NOMO-1 (cell line): ENCODE measurements around the gene MPP1.

Experiments used
- DNase-seq, 2 experiments: peaks; one replicate each; lab custom pipeline; 2025; ENCODE audit not compliant: unreplicated experiment in 2 of 2; lab: John Stamatoyannopoulos, UW

Gene MPP1

DNA sequence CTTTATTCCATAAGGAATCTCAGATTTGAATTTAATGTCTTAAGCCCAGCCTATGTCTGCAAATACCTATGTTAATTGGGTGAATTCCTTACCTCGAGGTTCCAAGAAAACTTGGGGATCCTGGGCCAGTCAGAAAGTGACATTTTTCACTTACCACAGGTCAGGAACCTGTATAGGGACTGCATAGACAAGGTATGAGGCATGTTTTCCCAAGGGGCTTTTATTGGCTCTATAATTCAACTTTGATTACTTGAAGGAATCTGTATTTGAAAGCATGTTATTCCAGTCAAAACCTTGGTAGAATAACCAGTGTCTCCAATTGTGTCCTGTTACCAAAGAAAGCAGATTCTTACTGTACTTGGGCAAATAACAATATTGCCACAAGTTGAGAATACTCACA is 8.5 kb upstream of the MPP1 start:
- no peak for DNase-seq

DNA sequence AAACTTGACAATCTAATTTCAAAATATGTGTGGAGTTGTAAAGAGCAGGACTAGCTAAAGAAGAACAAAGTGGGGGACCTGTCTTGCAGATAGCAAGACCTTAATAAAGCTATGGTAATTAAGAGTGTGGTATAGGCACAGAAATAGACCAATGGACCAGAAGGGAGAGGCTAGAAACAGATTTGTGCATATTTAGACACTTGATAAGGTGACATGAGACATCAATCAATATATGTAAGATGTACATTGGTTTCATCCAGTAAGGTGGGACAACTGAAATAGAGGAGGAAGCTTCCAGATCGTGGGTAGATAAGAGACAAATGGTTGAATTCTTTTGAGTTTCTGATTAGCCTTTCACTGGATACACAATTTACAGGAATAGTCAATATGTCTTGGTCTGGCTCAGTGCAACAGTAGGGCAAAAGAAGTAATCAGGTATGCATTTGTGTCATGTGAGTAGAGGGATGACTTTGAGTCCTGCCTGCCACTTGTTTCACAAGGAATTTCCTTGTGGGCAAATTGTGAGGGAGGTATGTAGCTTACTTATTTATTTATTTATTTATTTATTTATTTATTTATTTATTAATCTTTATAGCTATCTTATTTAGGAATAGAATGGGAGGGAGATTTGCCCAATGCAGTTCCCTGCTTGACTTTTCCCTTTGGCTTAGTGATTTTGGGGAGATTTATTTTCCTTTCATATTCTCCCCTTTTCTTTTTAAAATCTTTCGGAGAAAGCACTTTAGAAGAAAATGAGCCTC is 7.2 kb upstream of the MPP1 start:
- DNase-seq = no peak

DNA sequence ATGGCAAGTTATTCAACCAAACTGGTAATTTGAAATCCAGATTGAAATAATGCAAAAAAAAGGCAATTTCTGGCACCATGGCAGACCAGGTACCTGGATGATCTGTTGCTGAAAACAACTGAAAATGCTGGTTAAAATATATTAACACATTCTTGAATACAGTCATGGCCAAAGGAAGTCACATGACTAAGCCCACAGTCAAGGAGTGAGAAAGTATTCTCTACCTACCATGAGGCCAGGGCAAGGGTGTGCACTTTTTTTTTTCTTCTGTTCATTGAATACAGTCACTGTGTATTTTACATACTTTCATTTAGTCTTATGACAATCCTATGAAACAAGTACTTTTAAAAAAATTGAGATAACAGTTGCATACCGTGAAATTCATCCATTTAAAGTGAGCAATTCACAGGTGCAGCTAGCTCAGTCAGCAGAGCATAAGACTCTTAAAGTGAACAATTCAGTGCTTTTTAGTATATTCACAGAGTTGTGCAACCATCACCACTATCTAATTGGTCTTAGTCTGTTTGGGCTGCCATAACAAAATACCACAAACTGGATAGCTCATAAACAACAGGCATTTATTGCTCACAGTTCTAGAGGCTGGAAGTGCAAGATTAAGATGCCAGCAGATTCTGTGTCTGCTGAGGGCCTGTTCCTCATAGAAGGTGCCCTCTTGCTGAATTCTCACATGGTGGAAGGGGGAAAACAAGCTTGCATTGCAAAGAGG is 4.8 kb upstream of the MPP1 start:
- DNase-seq = peak; percentile 15 to 49

DNA sequence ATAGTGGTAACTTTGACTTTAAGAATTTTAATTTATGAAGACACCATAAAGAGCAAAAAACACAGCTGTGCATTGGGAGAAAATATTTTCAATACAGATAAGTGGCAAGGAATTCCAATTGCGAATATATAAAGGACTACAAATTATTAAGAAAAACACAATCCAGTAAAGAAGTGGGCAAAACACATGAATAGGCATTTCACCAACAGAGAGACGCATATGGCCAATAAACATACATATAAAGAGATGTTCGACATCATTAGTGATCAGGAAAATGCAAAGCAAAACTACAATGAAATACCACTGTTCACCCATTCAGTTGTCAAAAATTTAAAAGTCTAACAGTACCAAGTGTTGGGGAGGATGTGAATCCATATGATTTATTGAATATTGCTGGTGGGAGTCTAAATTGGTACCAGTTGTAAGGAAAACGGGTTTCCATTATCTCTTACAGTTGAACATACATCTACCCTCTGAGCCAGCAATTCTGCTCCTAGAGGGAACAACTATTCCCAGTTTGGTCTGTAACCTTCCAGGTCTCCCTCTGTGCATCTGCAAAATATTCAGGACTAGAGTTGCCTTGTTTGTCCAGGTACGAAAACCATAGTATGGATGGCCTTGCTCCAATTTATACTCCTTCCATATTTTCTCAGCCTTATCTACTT is 1.7 kb upstream of the MPP1 start:
- DNase-seq = no peak

- DNase-seq = peak in 1 of 2 experiments; percentile 42
Measured at GRCh38 chrX:154805696-154806091, 409 bp upstream of the MPP1 start.

DNA sequence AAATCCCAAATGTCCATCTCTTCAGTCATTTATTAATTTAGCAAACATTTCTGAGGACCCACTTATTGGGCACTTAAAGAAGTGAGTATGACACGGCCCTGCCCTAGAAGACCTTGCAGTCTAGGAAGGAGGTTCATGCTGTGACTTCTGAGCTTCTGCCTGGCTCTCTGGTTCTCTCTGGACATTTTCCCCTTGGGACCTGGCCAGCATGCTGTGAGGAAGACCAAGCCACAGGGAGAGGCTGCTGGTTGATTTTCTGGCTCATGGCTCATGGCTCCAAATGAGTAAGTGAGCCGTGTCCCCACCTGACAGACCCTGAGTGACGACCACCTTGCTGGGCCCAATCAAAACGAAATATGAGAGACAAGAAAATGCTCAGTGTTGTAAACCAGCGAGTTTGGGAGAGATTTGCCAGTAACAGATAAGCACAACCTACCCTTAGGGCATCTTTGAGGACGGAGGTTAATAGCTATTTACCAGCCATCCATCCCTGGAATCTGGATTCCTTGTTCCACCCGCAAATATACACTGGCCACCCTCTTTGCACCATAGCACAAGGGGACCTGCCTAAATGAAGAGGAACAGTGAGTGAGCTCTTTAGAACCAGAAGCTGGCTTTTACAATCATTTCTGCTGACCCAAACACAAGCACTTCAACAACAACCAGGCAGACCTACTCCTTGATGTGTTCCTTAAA is 876 bp downstream of the MPP1 start:
- DNase-seq = no peak

DNA sequence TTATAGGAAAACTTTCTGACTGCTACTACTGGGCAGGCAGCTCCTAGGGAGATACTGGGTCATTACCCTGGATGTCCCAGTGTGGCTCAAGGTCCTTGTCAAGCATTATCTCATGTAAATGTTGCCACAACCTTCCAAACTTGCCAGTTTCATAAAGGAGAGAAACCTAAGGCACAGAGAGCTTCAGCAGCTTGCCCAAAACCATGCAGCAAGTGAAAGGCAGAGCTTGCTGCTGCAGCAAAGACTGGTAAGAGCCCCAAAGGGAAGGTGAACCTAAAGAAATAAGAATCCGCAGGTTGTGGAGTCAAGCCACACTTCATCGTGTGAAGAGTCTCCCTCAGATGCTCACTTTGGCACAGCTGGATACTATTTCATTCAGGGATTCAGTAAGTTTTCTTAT is 2.3 kb downstream of the MPP1 start:
- no peak for DNase-seq

GRCh38 chrX:154800478-154801210 is 4.6 kb downstream of the MPP1 start:
- peak; percentile 59 to 74 for DNase-seq

GRCh38 chrX:154799556-154800348 is 5.5 kb downstream of the MPP1 start:
- no peak for DNase-seq

- DNase-seq = no peak
Measured at GRCh38 chrX:154797006-154797405, 8.3 kb downstream of the MPP1 start.

GRCh38 chrX:154795016-154795415 is 10.3 kb downstream of the MPP1 start:
- no peak for DNase-seq

DNA sequence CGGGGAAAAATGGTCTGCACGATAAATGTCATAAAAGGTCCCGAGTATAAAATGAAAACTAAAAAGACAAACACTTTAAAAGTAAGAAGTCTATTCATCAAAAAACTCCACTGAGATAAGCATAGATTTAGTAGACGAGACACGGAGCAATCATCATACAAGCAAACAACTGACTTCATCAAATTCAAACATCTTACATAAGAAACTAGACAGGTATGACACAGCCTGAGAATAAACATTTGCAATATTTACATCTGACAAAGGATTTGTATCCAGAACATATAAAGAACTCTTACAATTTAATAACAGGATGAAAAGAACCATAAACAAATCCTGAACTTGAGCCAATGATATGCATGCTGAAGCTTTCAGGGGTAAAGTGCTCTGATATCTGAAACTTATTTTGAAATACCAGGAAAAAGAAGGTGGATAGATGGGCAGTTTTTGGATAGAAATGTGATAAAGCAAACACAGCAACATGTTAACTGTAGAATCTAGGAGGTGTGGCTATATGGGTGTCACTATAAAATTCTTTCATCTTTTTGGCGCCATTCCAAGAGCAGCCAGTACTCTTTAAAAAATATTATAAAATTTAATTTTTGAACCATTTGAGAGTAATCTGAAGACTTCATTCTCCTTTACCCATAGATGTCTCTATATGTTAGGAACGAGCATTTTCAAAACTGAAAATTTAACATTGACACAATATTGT is 12.0 kb downstream of the MPP1 start:
- no peak for DNase-seq

DNA sequence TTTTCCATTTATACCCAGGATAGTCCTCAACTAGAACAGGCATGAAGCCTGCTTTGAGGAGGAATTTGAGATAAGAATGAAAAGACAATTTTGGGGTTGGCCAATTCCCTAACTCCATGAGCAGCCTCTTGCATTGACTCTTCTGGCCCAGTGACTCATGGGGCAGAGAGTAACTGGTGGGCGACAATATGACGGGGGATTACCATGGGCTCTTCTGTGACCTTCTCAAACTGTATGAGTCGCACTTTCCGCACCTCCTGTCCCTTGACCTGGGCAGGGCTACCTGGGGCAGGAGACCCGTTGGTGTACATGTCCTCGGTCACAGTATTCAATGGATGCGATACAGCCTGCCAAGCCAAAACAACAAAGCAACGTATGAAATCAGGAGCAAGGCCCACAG is 13.3 kb downstream of the MPP1 start:
- no peak for DNase-seq

GRCh38 chrX:154791467-154791866 is 13.8 kb downstream of the MPP1 start:
- DNase-seq = no peak

GRCh38 chrX:154785716-154786115 is 19.6 kb downstream of the MPP1 start:
- no peak for DNase-seq

DNA sequence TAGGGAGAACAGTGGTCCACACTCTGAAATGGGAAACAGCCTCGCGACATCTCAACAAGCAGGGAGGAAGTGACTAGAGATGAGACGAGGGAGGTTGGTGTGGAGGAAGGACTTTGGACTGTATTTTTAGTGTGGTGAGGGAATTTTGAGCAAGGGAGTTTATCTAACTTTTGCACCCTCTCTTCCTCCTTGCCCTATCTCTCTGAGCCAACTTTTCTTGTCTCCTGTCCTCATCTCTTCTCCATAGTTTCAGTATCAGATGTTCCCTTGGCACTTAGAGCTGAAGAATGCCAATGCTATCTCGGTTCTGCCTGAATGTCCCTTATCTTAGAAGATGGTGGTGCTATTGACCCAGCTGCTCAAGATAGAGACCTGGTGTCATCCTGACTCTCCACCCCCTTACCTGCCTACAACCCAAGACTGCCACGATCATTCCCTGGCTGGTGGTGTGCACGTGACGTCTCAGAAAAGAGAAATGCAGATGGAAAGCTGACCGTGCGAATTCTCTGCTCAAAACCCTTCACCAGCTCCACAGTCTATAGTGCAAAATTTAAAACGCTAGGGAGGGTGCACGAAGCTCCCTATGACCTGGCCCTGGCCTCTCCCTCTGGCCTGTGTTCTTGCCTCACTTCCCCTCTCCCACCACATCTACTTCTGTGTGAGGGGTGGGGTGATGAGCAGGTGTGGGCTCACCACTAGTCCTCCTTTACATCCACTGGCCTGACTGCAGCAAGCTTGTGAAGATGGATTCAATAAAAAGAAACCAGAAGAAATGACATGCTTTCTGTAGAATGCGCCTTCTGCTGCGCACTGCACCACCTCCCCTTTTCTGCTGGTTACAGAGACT is 20.9 kb downstream of the MPP1 start:
- peak; percentile 21 to 29 for DNase-seq

DNA sequence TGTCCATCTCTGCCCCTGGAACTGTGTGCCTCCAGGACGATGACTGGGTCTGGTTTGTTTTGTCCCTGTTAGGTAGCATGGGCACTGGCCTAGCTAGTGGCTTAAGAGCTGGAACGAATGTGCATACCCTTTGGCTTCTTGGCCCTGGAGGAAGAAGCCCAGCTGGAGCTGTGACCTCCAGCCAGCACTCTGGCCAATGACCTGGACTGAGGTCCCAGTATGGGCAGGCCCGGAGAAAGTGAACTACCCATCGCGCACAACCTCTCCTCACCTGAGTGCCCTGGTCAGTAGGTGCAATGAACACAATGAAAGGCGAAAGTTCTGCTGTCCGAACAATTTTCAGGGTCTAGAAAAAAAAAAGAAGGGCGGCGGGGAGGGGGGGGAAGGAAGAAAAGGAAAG is 24.3 kb downstream of the MPP1 start:
- DNase-seq = no peak

DNA sequence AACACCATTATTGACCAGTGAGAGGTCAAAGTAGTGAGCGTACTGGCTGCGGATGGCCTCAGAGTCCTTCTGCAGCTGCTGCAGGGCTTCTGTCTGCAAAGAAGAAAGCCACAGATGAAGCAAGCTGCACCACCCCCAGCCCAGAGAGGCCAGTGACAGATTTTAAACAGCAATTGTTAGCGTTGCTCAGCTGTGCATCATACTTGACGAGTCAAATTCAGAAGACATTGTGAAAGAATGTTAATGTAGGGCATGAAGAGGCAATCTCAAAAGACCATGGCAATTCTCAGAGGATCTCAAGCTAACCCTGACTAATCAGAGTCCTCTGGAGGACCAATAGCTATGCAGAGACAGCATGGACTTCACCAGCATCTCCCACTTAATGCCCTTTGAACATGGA is 26.0 kb downstream of the MPP1 start:
- DNase-seq = peak in 1 of 2 experiments; percentile 6
